ENCODE results near the gene NLRP13. TPM values are rescaled to one million over a fixed set of nuclear protein-coding genes. Genes with fewer than 3 reads are reported as not detected.

Gene NLRP13
- total RNA-seq, 1 experiment from 2014 or later, result not detected

DNA sequence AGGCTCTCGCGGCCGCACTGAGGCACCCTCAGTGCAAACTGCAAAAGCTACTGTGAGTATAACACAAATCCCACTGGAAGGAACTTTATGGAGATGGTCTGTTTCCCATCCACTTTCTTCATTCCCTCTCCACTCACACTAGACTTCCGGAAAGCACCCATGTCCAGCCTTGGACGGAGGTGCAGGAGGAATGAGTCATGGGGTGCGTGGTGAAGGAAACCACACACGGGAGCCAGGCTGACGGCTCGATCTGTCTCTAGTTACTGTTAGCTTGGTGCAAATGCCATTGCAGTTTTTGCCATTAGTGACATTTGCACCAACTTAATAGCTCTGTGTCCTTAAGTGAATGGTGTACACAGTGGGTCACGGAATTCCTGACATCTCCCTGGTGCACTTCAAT, 30.1 kb upstream of the NLRP13 start (continued):
- TF ChIP-seq REST (IDR thresholded peaks at IDR 0.05; ENCODE audit: low read depth), result no peak
- TF ChIP-seq EZH2phosphoT487 (IDR thresholded peaks at IDR 0.05; ENCODE audit: borderline replicate concordance), result no peak
- TF ChIP-seq POLR2AphosphoS5 (IDR thresholded peaks at IDR 0.05; ENCODE audit: low read depth, low read length), result no peak
- no peak for TF ChIP-seq ELF1 (IDR thresholded peaks at IDR 0.05; ENCODE audit: borderline replicate concordance, low read depth)
- TF ChIP-seq CEBPB (IDR thresholded peaks at IDR 0.05; ENCODE audit: low read depth), result no peak
- TF ChIP-seq JUND (IDR thresholded peaks at IDR 0.05), result no peak
- no peak for TF ChIP-seq MAX (IDR thresholded peaks at IDR 0.05)
- no peak for TF ChIP-seq ZNF274 (IDR thresholded peaks at IDR 0.05; ENCODE audit: low read depth, low read length)
- no peak for TF ChIP-seq TCF7L2 (IDR thresholded peaks at IDR 0.05; ENCODE audit: borderline replicate concordance, extremely low read depth, insufficient read depth, insufficient read length)
- no peak for TF ChIP-seq ATF3 (IDR thresholded peaks at IDR 0.05)
- no peak for TF ChIP-seq EZH2 (IDR thresholded peaks at IDR 0.05)
- TF ChIP-seq ZFX (IDR thresholded peaks at IDR 0.05), result no peak
